H1 (cell line): ENCODE measurements around the gene CD28. TPM values are rescaled to one million over a fixed set of nuclear protein-coding genes. Genes with fewer than 3 reads are reported as not detected.

ENCODE experiments used
- CTCF ChIA-PET: fragments of 300-600 bp; sonication (Branson Sonifier 250); formaldehyde crosslinking; loops from one replicate; lab custom pipeline; 2021; ENCODE audit not compliant: partially characterized antibody; lab: Charles Lee
- POLR2A ChIA-PET: fragments of 300-600 bp; sonication (Branson Sonifier 250); formaldehyde crosslinking; loops from one replicate; lab custom pipeline; 2021; ENCODE audit warnings: inconsistent platforms; ENCODE audit not compliant: partially characterized antibody; lab: Charles Lee
- DNase-seq, 2 experiments: peaks; one replicate each; pipeline versions ENCODE4 v3.0.0 to v3.0.0-alpha.2; 2010 to 2022; ENCODE audit warnings: low spot score in 2 of 2, low read depth in 1 of 2, mixed read lengths in 1 of 2
- FAIRE-seq: peaks from 2 replicates; lab custom pipeline; 2011; peaks lifted over from hg19 to GRCh38; lab: Jason Lieb, UNC
- H2AFZ ChIP-seq: 2 replicates; pipeline ENCODE4 v1.8.1; 2012; ENCODE audit warnings: low read length, inconsistent platforms
- H2AK5ac ChIP-seq: 2 replicates; pipeline ENCODE4 v1.6.1; 2013; ENCODE audit warnings: low read depth, low read length
- H2BK120ac ChIP-seq: replicated peaks from 2 replicates; pipeline ENCODE3; 2013; ENCODE audit warnings: low read depth, low read length, inconsistent platforms
- H2BK12ac ChIP-seq: 2 replicates; pipeline ENCODE4 v1.6.1; 2013; ENCODE audit warnings: low read depth, low read length
- H2BK15ac ChIP-seq: 2 replicates; pipeline ENCODE4 v1.6.1; 2013; ENCODE audit warnings: low read length
- H2BK20ac ChIP-seq: 2 replicates; pipeline ENCODE4 v1.6.1; 2013; ENCODE audit warnings: low read length
- H2BK5ac ChIP-seq: 2 replicates; pipeline ENCODE4 v1.6.1; 2013; ENCODE audit warnings: low read depth, low read length
- H3K14ac ChIP-seq: 2 replicates; pipeline ENCODE4 v1.6.1; 2013; ENCODE audit warnings: inconsistent platforms; ENCODE audit not compliant: insufficient read length
- H3K18ac ChIP-seq: 2 replicates; pipeline ENCODE4 v1.6.1; 2013; ENCODE audit warnings: low read length; ENCODE audit errors: extremely low read depth
- H3K23ac ChIP-seq: 2 replicates; pipeline ENCODE4 v1.6.1; 2013; ENCODE audit warnings: inconsistent platforms; ENCODE audit not compliant: insufficient read length
- H3K23me2 ChIP-seq: 2 replicates; pipeline ENCODE4 v1.6.1; 2013; ENCODE audit warnings: low read depth, low read length
- H3K27ac ChIP-seq: 2 replicates; pipeline ENCODE4 v1.6.1; 2011; ENCODE audit warnings: low read depth, low read length, inconsistent platforms
- H3K27me3 ChIP-seq, 4 experiments: replicated peaks in 1 of 4; 1 replicate in 1 of 4; 2 replicates in 3 of 4; pipeline versions ENCODE4 v1.6.1 to v1.8.1; 2011 to 2013; ENCODE audit warnings: low read length in 3 of 4, mild to moderate bottlenecking in 3 of 4, inconsistent platforms in 2 of 4, mixed read lengths in 2 of 4, moderate library complexity in 1 of 4; ENCODE audit not compliant: control insufficient read depth in 3 of 4, insufficient read depth in 3 of 4; ENCODE audit errors: extremely low read depth in 1 of 4
- H3K36me3 ChIP-seq, 4 experiments: 2 replicates each; pipeline versions ENCODE4 v1.6.1 to v1.8.1; 2011 to 2013; ENCODE audit warnings: mild to moderate bottlenecking in 4 of 4, low read length in 3 of 4, moderate library complexity in 2 of 4, control low read depth in 1 of 4, inconsistent platforms in 1 of 4; ENCODE audit not compliant: insufficient read depth in 4 of 4, control insufficient read depth in 2 of 4
- H3K4ac ChIP-seq: replicated peaks from 2 replicates; pipeline ENCODE3; 2013; ENCODE audit warnings: low read length, low read depth, mixed read lengths, inconsistent platforms; ENCODE audit not compliant: insufficient read length
- H3K4me1 ChIP-seq, 4 experiments: replicated peaks in 1 of 4; 1 replicate in 1 of 4; 2 replicates in 3 of 4; pipeline versions ENCODE4 v1.6.1 to v1.8.1; 2011 to 2013; ENCODE audit warnings: low read length in 3 of 4, inconsistent platforms in 2 of 4, mixed read lengths in 1 of 4; ENCODE audit not compliant: insufficient read depth in 4 of 4, control insufficient read depth in 3 of 4
- H3K4me2 ChIP-seq, 2 experiments: 2 replicates each; pipeline versions ENCODE4 v1.6.1 to v1.8.1; 2011 to 2013; ENCODE audit warnings: low read depth in 2 of 2, low read length in 2 of 2, control low read depth in 1 of 2, inconsistent platforms in 1 of 2, mild to moderate bottlenecking in 1 of 2; ENCODE audit not compliant: insufficient read depth in 1 of 2
- H3K4me3 ChIP-seq, 4 experiments: fragments of 200-600, 300-600 bp in 1 of 4; sonication (generic), shearing (Covaris generic), sonication (Bioruptor Twin) in 1 of 4; 2 replicates each; pipeline versions ENCODE4 v1.5.1 to v1.8.1; 2011 to 2016; ENCODE audit warnings: low read length in 4 of 4, low read depth in 3 of 4, control low read depth in 2 of 4, inconsistent platforms in 2 of 4, mild to moderate bottlenecking in 2 of 4, mixed read lengths in 1 of 4, moderate library complexity in 1 of 4; ENCODE audit not compliant: insufficient read depth in 2 of 4; ENCODE audit errors: extremely low read depth in 1 of 4
- H3K56ac ChIP-seq: replicated peaks from 2 replicates; pipeline ENCODE3; 2013; ENCODE audit warnings: low read depth, mild to moderate bottlenecking, mixed read lengths, low read length, inconsistent platforms; ENCODE audit not compliant: insufficient read length
- H3K79me1 ChIP-seq: 2 replicates; pipeline ENCODE4 v1.6.1; 2013; ENCODE audit warnings: low read depth, low read length, control low read depth
- H3K79me2 ChIP-seq, 2 experiments: 2 replicates each; pipeline versions ENCODE4 v1.6.1 to v1.8.1; 2012 to 2013; ENCODE audit warnings: low read length in 2 of 2, mild to moderate bottlenecking in 2 of 2, inconsistent platforms in 1 of 2; ENCODE audit not compliant: insufficient read depth in 2 of 2, control insufficient read depth in 1 of 2
- H3K9ac ChIP-seq, 4 experiments: replicated peaks in 1 of 4; 1 replicate in 1 of 4; 2 replicates in 3 of 4; pipeline versions ENCODE4 v1.6.1 to v1.8.1; 2011 to 2013; ENCODE audit warnings: low read depth in 3 of 4, low read length in 3 of 4, control low read depth in 2 of 4, mild to moderate bottlenecking in 2 of 4, moderate library complexity in 2 of 4, inconsistent platforms in 1 of 4; ENCODE audit errors: extremely low read depth in 1 of 4
- H3K9me3 ChIP-seq, 2 experiments: 2 replicates each; pipeline versions ENCODE4 v1.6.1 to v1.8.1; 2012 to 2013; ENCODE audit warnings: mild to moderate bottlenecking in 2 of 2, moderate library complexity in 2 of 2, control low read depth in 1 of 2, inconsistent platforms in 1 of 2, low read depth in 1 of 2, low read length in 1 of 2, mixed read lengths in 1 of 2; ENCODE audit not compliant: insufficient read depth in 2 of 2
- H4K20me1 ChIP-seq, 2 experiments: replicated peaks in 1 of 2; 2 replicates each; pipeline versions ENCODE3 to v1.8.1; 2011 to 2013; ENCODE audit warnings: inconsistent platforms in 2 of 2, low read length in 2 of 2, mild to moderate bottlenecking in 1 of 2; ENCODE audit not compliant: insufficient read depth in 2 of 2, control insufficient read depth in 1 of 2
- H4K5ac ChIP-seq: 2 replicates; pipeline ENCODE4 v1.6.1; 2013; ENCODE audit warnings: low read length, low read depth, mixed read lengths, inconsistent platforms; ENCODE audit not compliant: insufficient read length
- H4K8ac ChIP-seq: 2 replicates; pipeline ENCODE4 v1.8.0; 2013; ENCODE audit warnings: mild to moderate bottlenecking, moderate library complexity, low read length, inconsistent platforms; ENCODE audit not compliant: insufficient read depth; ENCODE audit errors: extremely low read depth
- H4K91ac ChIP-seq: replicated peaks from 2 replicates; pipeline ENCODE3; 2013; ENCODE audit warnings: low read length, mixed read lengths, inconsistent platforms; ENCODE audit not compliant: insufficient read length
- CEBPB ChIP-seq: IDR thresholded peaks from 2 replicates; pipeline ENCODE4 v1.6.1; 2012; ENCODE audit warnings: low read depth, low read length
- FOSL1 ChIP-seq: IDR thresholded peaks from 2 replicates; pipeline ENCODE4 v1.6.1; 2011; ENCODE audit warnings: mild to moderate bottlenecking, low read depth, low read length, moderate library complexity; ENCODE audit not compliant: insufficient read depth
- JUN ChIP-seq: IDR thresholded peaks from 2 replicates; pipeline ENCODE4 v1.6.1; 2011; ENCODE audit warnings: low read depth, mild to moderate bottlenecking, improper control_type of control experiment, low read length
- MAFK ChIP-seq: IDR thresholded peaks from 2 replicates; pipeline ENCODE4 v1.6.1; 2012; ENCODE audit warnings: low read depth, mild to moderate bottlenecking, improper control_type of control experiment, low read length
- NRF1 ChIP-seq: IDR thresholded peaks from 2 replicates; pipeline ENCODE4 v1.6.1; 2011; ENCODE audit warnings: mild to moderate bottlenecking, low read depth, low read length, improper control_type of control experiment
- RBBP5 ChIP-seq: IDR thresholded peaks from 2 replicates; pipeline ENCODE4 v1.7.1; 2012; ENCODE audit warnings: low read depth, mild to moderate bottlenecking, inconsistent platforms, low read length, moderate library complexity, borderline replicate concordance
- RFX5 ChIP-seq: IDR thresholded peaks from 2 replicates; pipeline ENCODE4 v1.6.1; 2011; ENCODE audit warnings: low read depth, low read length, improper control_type of control experiment, borderline replicate concordance
- SIRT6 ChIP-seq: IDR thresholded peaks from one replicate; pipeline ENCODE4 v1.7.1; 2012; ENCODE audit warnings: low read length, inconsistent platforms
- polyA plus RNA-seq, 7 experiments: library from polyadenylated mRNA; depleted of rRNA in 3 of 7; stranded (reverse) in 5 of 7; unstranded in 2 of 7; fragments of >200 nt in 5 of 7; fragments of 200-250 nt in 2 of 7; gene quantifications; 1 replicate in 5 of 7; 2 replicates in 1 of 7; 4 replicates in 1 of 7; pipeline versions ENCODE4 v1.2.1 to v1.2.3, GENCODE V29; 2011 to 2013; ENCODE audit warnings: missing spikeins in 2 of 7, mixed read lengths in 2 of 7
- total RNA-seq: library from RNA; stranded (reverse); fragmentation: NEBNext Ultra II Directional; extraction: Animal tissue kit (Norgen Biotek cat#: 25700); gene quantifications from 2 replicates; pipeline ENCODE4 v1.2.1, GENCODE V29; 2021

Gene CD28
- total and polyA plus RNA-seq, 2 of the 8 experiments (the other 6 are each of a cell fraction or from before 2014, with no cell fraction given) = not detected

DNA sequence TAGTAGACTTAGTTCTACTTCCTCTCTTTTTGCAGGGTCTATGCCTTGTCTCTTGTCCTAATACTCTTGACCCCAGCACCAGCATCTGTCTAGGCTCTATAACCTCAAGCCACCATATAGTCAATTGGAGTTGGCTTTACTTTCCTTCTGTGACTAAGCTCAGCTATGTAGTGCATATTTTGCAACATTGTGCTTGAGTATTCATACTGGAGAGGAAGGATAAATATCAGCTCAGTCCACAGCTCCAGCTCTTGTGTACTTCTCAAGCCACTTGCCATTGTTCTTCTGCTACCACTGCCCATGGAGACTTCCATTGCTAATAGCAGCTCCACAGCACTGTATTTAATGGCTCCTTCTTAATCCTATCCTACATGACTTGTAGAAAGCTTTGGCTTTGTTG lies 35.5 kb upstream of the CD28 start:
- no peak overlapping the region for H4K91ac ChIP-seq
- H3K4ac ChIP-seq = no peak overlapping the region
- POLR2A ChIA-PET = no interaction called here
- no peaks in the 10 kb centered on the region for H3K4me1 ChIP-seq
- H2BK120ac ChIP-seq = no peak overlapping the region
- no peak overlapping the region for H2BK5ac ChIP-seq
- H3K27me3 ChIP-seq = no peaks in the 10 kb centered on the region
- no peak overlapping the region for H2BK15ac ChIP-seq
- CTCF ChIA-PET = no interaction called here
- no peak overlapping the region for H2BK12ac ChIP-seq
- no peak overlapping the region for H3K14ac ChIP-seq
- FAIRE-seq = no peak
- H3K23me2 ChIP-seq = no peaks in the 10 kb centered on the region
- H3K27ac ChIP-seq = no peak overlapping the region
- DNase-seq = no peak
- no peaks in the 10 kb centered on the region for H3K36me3 ChIP-seq
- H3K9me3 ChIP-seq = no peaks in the 10 kb centered on the region
- H4K20me1 ChIP-seq = no peaks in the 10 kb centered on the region
- H3K4me2 ChIP-seq = no peak overlapping the region
- H4K8ac ChIP-seq = no peak overlapping the region
- H3K4me3 ChIP-seq = no peak overlapping the region
- no peaks in the 10 kb centered on the region for H3K79me2 ChIP-seq
- no peak overlapping the region for H2AK5ac ChIP-seq
- TF ChIP-seq SIRT6 (no peak), JUN (no peak), FOSL1 (no peak), CEBPB (no peak), MAFK (no peak), RFX5 (no peak), RBBP5 (no peak), NRF1 (no peak)
- TF ChIP-seq, all 59 proteins: peak for 0
- Histone ChIP-seq H3K79me1 (no peaks in the 10 kb centered on the region), H3K56ac (no peak overlapping the region), H2BK20ac (no peak overlapping the region), H2AFZ (no peak overlapping the region), H3K23ac (no peak overlapping the region), H3K9ac (no peak overlapping the region), H4K5ac (no peak overlapping the region), H3K18ac (no peak overlapping the region)
